ENCODE data around the gene SOX10. TPM values are rescaled to one million over a fixed set of nuclear protein-coding genes. Genes with fewer than 3 reads are reported as not detected.
"Not testable (repeated sequence)": the region's sequence is repeated elsewhere in the genome, so short reads cannot be mapped to it uniquely, and the experiment has no call there.

The SOX10 gene
- total and polyA plus RNA-seq, 4 experiments from 2014 or later: not detected

DNA sequence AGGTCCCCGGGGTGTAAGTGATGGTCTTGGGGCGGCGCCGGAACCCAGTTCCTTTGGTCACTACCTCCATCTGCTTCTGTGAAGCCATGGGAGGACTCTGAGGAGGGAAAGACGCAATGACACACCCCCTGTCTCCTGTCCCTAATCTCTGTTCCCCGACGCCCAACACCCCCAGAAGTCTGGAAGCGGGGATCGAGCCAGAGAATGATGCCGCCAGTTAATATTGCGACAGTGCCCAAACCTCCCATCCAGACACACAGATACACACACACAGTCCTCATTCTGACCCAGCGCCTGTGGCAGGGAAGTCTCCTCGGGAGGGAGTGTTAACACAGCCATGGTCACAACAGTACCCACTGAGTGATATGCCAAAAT lies 31.3 kb downstream of the SOX10 start:
- Histone ChIP-seq H3K27me3 (ENCODE audit: insufficient read depth, low read length) (peaks cover 3% of the 10 kb centered on the region), H3K9me3 (ENCODE audit: control insufficient read depth in 1 of 2, low read length in 2 of 2) (no peaks in the 10 kb centered on the region), H3K4me1 (ENCODE audit: insufficient read depth, low read length) (peaks cover 20% of the 10 kb centered on the region), H3K27ac (ENCODE audit: low read depth, low read length) (peak overlapping the region; percentile 72), H3K4me3 (ENCODE audit: low read length in 2 of 2) (peak overlapping the region; percentile 72 to 91), H3K36me3 (ENCODE audit: insufficient read depth, low read length) (peaks cover 16% of the 10 kb centered on the region)
- Mint-ChIP-seq H3K27ac (peak overlapping the region; percentile 76 to 100 (median 99)), H3K9me3 (no peaks in the 10 kb centered on the region), H3K4me3 (peak overlapping the region; percentile 96 to 100 (median 100)), H3K27me3 (peaks cover 9 to 13% of the 10 kb centered on the region in 2 donors), H3K36me3 (peaks cover 16 to 21% of the 10 kb centered on the region in 2 donors), H3K4me1 (peaks cover 32 to 48% (median 37%) of the 10 kb centered on the region in 4 donors)
- CTCF ChIA-PET (ENCODE audit: partially characterized antibody): interaction anchor here (0.9 to 4.0 kb wide), 6 partner anchors 9 to 144 kb away, joined by 3 to 26 read pairs (median 6); no protein-coding TSS in a partner anchor
- POLR2A ChIA-PET (ENCODE audit: partially characterized antibody): interaction anchor here (0.6 to 2.4 kb wide), 6 partner anchors 13 to 109 kb away, joined by 3 to 12 read pairs (median 4); partner anchors contain the start of genes ANKRD54, EIF3L and MICALL1
- no peak for DNase-seq
- intact Hi-C loops (cut with micrococcal nuclease): loop anchor here (1.0 to 5.0 kb wide), 4 partner anchors 19 to 346 kb away; partner anchors contain the start of genes ANKRD54, GGA1 and MICALL1

DNA sequence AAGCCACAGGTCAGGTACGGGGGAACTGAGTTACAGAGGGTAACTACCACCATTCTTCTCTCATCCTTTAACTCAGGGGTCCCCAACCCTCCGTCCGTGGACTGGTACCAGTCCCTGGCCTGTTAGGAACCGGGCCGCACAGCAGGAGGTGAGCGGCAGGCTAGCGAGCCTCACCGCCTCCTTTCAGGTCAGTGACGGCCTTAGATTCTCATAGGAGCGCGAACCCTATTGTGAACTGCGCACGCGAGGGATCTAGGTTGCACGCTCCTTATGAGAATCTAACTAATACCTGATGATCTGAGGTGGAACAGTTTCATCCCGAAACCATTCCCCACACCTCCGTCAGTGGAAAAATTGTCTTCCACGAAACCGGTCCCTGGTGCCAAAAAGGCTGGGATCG lies 31.7 kb downstream of the SOX10 start:
- H3K4me1 Mint-ChIP-seq: peaks cover 29 to 44% (median 35%) of the 10 kb centered on the region in 4 donors
- peak in 1 of 5 donors; percentile 13 for DNase-seq

DNA sequence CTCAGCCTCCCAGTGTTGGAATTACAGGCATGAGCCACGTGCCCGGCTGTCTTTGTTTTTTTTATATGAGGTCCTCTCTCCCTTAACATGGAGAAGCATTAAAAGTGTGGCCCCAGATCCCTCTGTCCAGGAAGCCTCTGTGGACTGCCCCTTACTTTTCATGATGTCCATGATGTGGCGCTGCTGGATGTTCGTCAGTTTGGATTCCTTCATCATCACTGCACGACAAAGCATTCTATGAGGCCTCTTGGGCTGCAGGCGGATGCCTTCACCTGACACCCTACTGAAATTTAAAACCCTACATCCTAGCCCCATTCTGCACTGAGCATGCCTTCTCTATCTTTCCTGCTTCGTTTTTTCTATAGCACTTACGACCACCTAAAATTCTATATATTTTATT lies 33.0 kb downstream of the SOX10 start:
- POLR2A ChIA-PET (ENCODE audit: partially characterized antibody): interaction anchor here (0.6 kb wide), 1 partner anchor 17 kb away, joined by 3 read pairs; no protein-coding TSS in a partner anchor
- DNase-seq: no peak
- no peaks in the 10 kb centered on the region for H3K9me3 Mint-ChIP-seq
- Histone ChIP-seq H3K4me3 (ENCODE audit: low read length in 2 of 2) (no peak overlapping the region), H3K4me1 (ENCODE audit: insufficient read depth, low read length) (peaks cover 20% of the 10 kb centered on the region), H3K27me3 (ENCODE audit: insufficient read depth, low read length) (peaks cover 3% of the 10 kb centered on the region), H3K9me3 (ENCODE audit: control insufficient read depth in 1 of 2, low read length in 2 of 2) (no peaks in the 10 kb centered on the region), H3K36me3 (ENCODE audit: insufficient read depth, low read length) (no peaks in the 10 kb centered on the region), H3K27ac (ENCODE audit: low read depth, low read length) (no peak overlapping the region)
- intact Hi-C loops (cut with micrococcal nuclease): loop anchor here (5.0 kb wide), 2 partner anchors 44 to 344 kb away; partner anchors contain the start of genes GGA1 and MICALL1
- H3K27me3 Mint-ChIP-seq: peaks cover 9 to 13% of the 10 kb centered on the region in 2 donors
- H3K4me1 Mint-ChIP-seq: peaks cover 21 to 33% (median 27%) of the 10 kb centered on the region in 4 donors
- H3K27ac Mint-ChIP-seq: no peak overlapping the region
- CTCF ChIA-PET (ENCODE audit: partially characterized antibody): interaction anchor here (1.4 kb wide), 1 partner anchor 14 kb away, joined by 4 read pairs; no protein-coding TSS in a partner anchor
- H3K4me3 Mint-ChIP-seq: peak overlapping the region in 1 of 8 donors; percentile 67
- H3K36me3 Mint-ChIP-seq: peaks cover 0 to 7% of the 10 kb centered on the region in 2 donors

More for the DNA sequence above, 31.7 kb downstream of the SOX10 start:
- peaks cover 11% of the 10 kb centered on the region for H3K36me3 ChIP-seq (ENCODE audit: insufficient read depth, low read length)
- not testable (repeated sequence) for H3K27me3 ChIP-seq (ENCODE audit: insufficient read depth, low read length); H3K9me3 Mint-ChIP-seq; H3K27ac ChIP-seq (ENCODE audit: low read depth, low read length); H3K9me3 ChIP-seq (ENCODE audit: control insufficient read depth in 1 of 2, low read length in 2 of 2)
- H3K4me1 ChIP-seq (ENCODE audit: insufficient read depth, low read length): peaks cover 20% of the 10 kb centered on the region
- H3K4me3 Mint-ChIP-seq: peak overlapping the region; percentile 96 to 100 (median 100)
- peaks cover 12 to 18% of the 10 kb centered on the region in 2 donors for H3K36me3 Mint-ChIP-seq
- POLR2A ChIA-PET (ENCODE audit: partially characterized antibody): interaction anchor here (1.2 to 2.4 kb wide), 2 partner anchors 18 to 103 kb away, joined by 3 to 12 read pairs; partner anchors contain the start of gene EIF3L
- peak overlapping the region in 3 of 7 donors; percentile 76 to 100 (median 98) for H3K27ac Mint-ChIP-seq
- intact Hi-C loops (cut with micrococcal nuclease): loop anchor here (1.0 to 5.0 kb wide), 4 partner anchors 18 to 345 kb away; partner anchors contain the start of genes ANKRD54, GGA1 and MICALL1
- peak overlapping the region in 1 of 2 donors; percentile 72 for H3K4me3 ChIP-seq (ENCODE audit: low read length in 2 of 2)
- CTCF ChIA-PET (ENCODE audit: partially characterized antibody): interaction anchor here (1.4 to 1.8 kb wide), 2 partner anchors 13 to 19 kb away, joined by 4 to 6 read pairs; no protein-coding TSS in a partner anchor
- H3K27me3 Mint-ChIP-seq: peaks cover 9 to 13% of the 10 kb centered on the region in 2 donors

DNA sequence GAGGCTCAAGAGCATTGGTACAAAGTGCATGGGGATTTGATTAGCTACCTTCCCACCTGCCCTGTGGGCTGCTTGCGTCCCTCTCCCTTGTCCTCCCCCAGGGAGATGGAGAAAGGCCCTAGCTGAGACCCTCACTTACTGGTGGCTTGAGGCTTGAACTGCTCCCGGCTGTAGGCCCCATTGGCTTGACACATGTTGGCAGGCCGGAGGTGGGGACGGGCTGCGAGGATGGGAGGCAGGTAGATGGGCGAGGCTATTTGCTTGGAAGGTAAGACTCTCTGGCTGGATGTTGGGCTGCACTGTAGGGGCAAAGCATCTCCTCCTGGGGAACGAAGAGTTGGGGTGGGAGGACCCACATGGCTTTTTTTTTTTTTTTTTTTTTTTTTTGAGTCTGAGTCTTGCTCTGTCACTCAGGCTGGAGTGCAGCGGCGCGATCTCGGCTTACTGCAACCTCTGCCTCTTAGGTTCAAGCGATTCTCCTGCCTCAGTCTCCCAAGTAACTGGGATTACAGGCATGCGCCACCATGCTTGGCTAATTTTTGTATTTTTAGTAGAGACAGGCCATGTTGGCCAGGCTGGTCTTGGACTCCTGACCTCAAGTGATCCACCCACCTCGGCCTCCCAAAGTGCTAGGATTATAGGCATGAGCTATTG lies 37.1 kb downstream of the SOX10 start:
- H3K27me3 ChIP-seq (ENCODE audit: insufficient read depth, low read length); H3K9me3 ChIP-seq (ENCODE audit: control insufficient read depth in 1 of 2, low read length in 2 of 2); H3K4me3 Mint-ChIP-seq; H3K36me3 ChIP-seq (ENCODE audit: insufficient read depth, low read length); H3K36me3 Mint-ChIP-seq; H3K27me3 Mint-ChIP-seq; POLR2A ChIA-PET (ENCODE audit: partially characterized antibody); intact Hi-C loops (cut with micrococcal nuclease); H3K27ac Mint-ChIP-seq; H3K4me1 Mint-ChIP-seq; H3K4me1 ChIP-seq (ENCODE audit: insufficient read depth, low read length); H3K27ac ChIP-seq (ENCODE audit: low read depth, low read length); H3K4me3 ChIP-seq (ENCODE audit: low read length in 2 of 2); H3K9me3 Mint-ChIP-seq; DNase-seq: not testable (repeated sequence)
- CTCF ChIA-PET (ENCODE audit: partially characterized antibody): interaction anchor here (1.5 to 1.6 kb wide), 2 partner anchors 13 to 16 kb away, joined by 4 read pairs; no protein-coding TSS in a partner anchor

DNA sequence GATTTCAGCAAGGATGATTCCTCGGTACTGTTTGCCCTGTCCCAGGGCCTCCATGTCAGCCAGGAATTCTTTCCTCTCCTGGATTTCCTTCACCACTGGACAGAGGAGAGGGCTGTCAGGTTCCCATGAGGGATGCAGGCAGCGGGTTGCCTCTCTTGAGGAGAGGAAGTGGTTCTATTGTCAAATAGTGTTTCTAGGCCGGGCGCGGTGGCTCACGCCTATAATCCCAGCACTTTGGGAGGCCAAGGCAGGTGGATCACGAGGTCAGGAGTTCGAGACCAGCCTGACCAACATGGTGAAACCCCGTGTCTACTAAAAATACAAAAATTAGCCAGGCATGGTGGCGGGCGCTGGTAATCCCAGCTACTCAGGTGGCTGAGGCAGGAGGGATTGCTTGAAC lies 39.9 kb downstream of the SOX10 start:
- peak overlapping the region in 1 of 7 donors; percentile 35 for H3K27ac Mint-ChIP-seq
- H3K4me3 Mint-ChIP-seq; H3K4me1 ChIP-seq (ENCODE audit: insufficient read depth, low read length); H3K27ac ChIP-seq (ENCODE audit: low read depth, low read length); intact Hi-C loops (cut with micrococcal nuclease); H3K27me3 Mint-ChIP-seq; H3K27me3 ChIP-seq (ENCODE audit: insufficient read depth, low read length); POLR2A ChIA-PET (ENCODE audit: partially characterized antibody); DNase-seq; H3K9me3 Mint-ChIP-seq; H3K4me3 ChIP-seq (ENCODE audit: low read length in 2 of 2); H3K9me3 ChIP-seq (ENCODE audit: control insufficient read depth in 1 of 2, low read length in 2 of 2); H3K4me1 Mint-ChIP-seq: not testable (repeated sequence)
- H3K36me3 Mint-ChIP-seq: peaks cover 12 to 20% of the 10 kb centered on the region in 2 donors
- CTCF ChIA-PET (ENCODE audit: partially characterized antibody): interaction anchor here (2.0 kb wide), 1 partner anchor 10 kb away, joined by 4 read pairs; no protein-coding TSS in a partner anchor
- H3K36me3 ChIP-seq (ENCODE audit: insufficient read depth, low read length): peaks cover 11% of the 10 kb centered on the region

DNA sequence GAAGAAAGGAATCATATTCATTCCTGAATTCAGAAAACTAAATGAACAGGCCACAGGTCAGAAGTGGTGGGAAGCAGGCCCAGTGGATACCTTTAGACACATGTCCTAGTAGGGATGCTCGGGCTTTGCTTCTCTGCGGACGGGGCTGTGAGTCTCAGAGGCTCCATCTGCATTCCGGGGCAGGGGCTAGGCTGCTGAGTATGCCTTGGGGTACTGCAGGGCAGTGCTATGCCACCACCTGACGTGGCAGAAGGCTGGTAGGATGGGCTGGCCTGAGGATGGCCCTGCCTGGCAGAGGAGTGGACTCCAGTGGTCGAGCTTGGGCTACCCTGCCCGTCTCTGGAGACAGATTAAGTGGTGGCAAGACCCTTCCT lies 40.5 kb downstream of the SOX10 start:
- ChIA-PET POLR2A (ENCODE audit: partially characterized antibody) (interaction anchor here (0.6 kb wide), 1 partner anchor 69 kb away, joined by 3 read pairs; no protein-coding TSS in a partner anchor), CTCF (ENCODE audit: partially characterized antibody) (interaction anchor here (0.6 to 2.0 kb wide), 2 partner anchors 10 kb away, joined by 3 to 4 read pairs; no protein-coding TSS in a partner anchor)
- Histone ChIP-seq H3K9me3 (ENCODE audit: control insufficient read depth in 1 of 2, low read length in 2 of 2) (no peaks in the 10 kb centered on the region), H3K27ac (ENCODE audit: low read depth, low read length) (no peak overlapping the region), H3K4me3 (ENCODE audit: low read length in 2 of 2) (no peak overlapping the region), H3K36me3 (ENCODE audit: insufficient read depth, low read length) (peaks cover 11% of the 10 kb centered on the region), H3K4me1 (ENCODE audit: insufficient read depth, low read length) (no peaks in the 10 kb centered on the region), H3K27me3 (ENCODE audit: insufficient read depth, low read length) (no peaks in the 10 kb centered on the region)
- peaks cover 0 to 1% (median 0%) of the 10 kb centered on the region in 4 donors for H3K4me1 Mint-ChIP-seq
- intact Hi-C loops (cut with micrococcal nuclease): no loop called here
- H3K36me3 Mint-ChIP-seq: peaks cover 12 to 22% of the 10 kb centered on the region in 2 donors
- H3K27ac Mint-ChIP-seq: no peak overlapping the region
- no peaks in the 10 kb centered on the region for H3K9me3 Mint-ChIP-seq
- no peak overlapping the region for H3K4me3 Mint-ChIP-seq
- no peak for DNase-seq
- H3K27me3 Mint-ChIP-seq: no peaks in the 10 kb centered on the region
